Measurements from ENCODE around the gene SORCS3.

DNA sequence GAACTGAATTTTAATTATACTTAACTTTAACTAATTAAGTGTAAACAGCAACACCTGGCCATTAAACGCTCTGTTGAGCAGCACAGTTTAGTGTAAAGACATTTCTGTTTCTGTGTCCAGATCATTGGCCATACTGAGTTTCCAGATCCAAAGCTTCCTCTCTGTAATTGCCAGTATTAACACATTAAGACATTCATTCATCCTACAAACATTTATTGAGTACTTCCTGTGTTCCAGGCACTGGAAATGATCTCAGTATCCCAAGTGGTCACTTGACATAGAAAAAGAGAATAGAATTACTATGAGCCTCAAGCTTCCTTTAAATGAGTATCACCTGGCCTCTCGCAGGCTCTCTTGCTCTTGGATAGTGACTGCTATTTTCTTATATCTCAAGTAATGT is 618.1 kb downstream of the SORCS3 start:
- no peak for TF ChIP-seq POLR2AphosphoS5 (IDR thresholded peaks at IDR 0.05; ENCODE audit: borderline replicate concordance, low read depth, low read length)
- TF ChIP-seq EZH2 (IDR thresholded peaks at IDR 0.05), result no peak
- TF ChIP-seq FOXP2 (optimal IDR thresholded peaks at IDR 0.05; ENCODE audit: control extremely low read depth, extremely low read length, insufficient read depth), result no peak
